Peyer's patch (tissue), 4 donors: Measurements from ENCODE around the gene FIZ1. TPM values are rescaled to one million over a fixed set of nuclear protein-coding genes. Genes with fewer than 3 reads are reported as not detected.

ENCODE experiments used
- DNase-seq, 3 donors: peaks; one replicate each; pipeline ENCODE4 v3.0.0-alpha.2; 2017 to 2019
- H3K27ac ChIP-seq, 4 donors: fragments of 200-600 bp; sonication (generic); one replicate each; pipeline ENCODE4 v1.5.1; 2016 to 2019
- H3K27me3 ChIP-seq, 2 donors: fragments of 200-600 bp; sonication (generic); one replicate each; pipeline ENCODE4 v1.5.1; 2019
- H3K36me3 ChIP-seq, 3 donors: fragments of 200-600 bp; sonication (generic); one replicate each; pipeline ENCODE4 v1.5.1; 2016 to 2019
- H3K4me1 ChIP-seq, 4 donors: fragments of 200-600 bp; sonication (generic); one replicate each; pipeline ENCODE4 v1.5.1; 2016 to 2019
- H3K4me3 ChIP-seq, 4 donors: fragments of 200-600 bp; sonication (generic); 1 replicate in 3 of 4; 2 replicates in 1 of 4; pipeline ENCODE4 v1.5.1; 2016 to 2019; ENCODE audit warnings: mild to moderate bottlenecking in 1 of 4
- H3K9me3 ChIP-seq, 4 donors: fragments of 200-600 bp; sonication (generic); one replicate each; pipeline ENCODE4 v1.5.1; 2016 to 2019; ENCODE audit warnings: mild to moderate bottlenecking in 1 of 4
- POLR2A ChIP-seq, 2 donors: fragments of 450-650 bp; IDR thresholded peaks; one replicate each; pipeline ENCODE4 v1.5.1; 2017; ENCODE audit warnings: antibody characterized with exemption in 2 of 2, mild to moderate bottlenecking in 2 of 2, moderate library complexity in 2 of 2
- total RNA-seq, 4 donors: library from RNA; depleted of rRNA; stranded (reverse); fragments of >200 nt; gene quantifications; one replicate each; pipeline ENCODE4 v1.1.0, GENCODE V29; 2016
- TF ChIP-seq, protein P1 (sequence below), 6 experiments: fragments of 450-650 bp in 4 of 6; fragments of 200-600 bp in 2 of 6; sonication (generic) in 1 of 6; IDR thresholded peaks; one replicate each; pipeline ENCODE4 v1.5.1; 2017 to 2019; ENCODE audit warnings: antibody characterized with exemption in 6 of 6, mild to moderate bottlenecking in 3 of 6, moderate library complexity in 1 of 6

FIZ1 gene
- total RNA-seq, 4 donors from 2014 or later: 6.0 to 14.9 (median 12.0) TPM

DNA sequence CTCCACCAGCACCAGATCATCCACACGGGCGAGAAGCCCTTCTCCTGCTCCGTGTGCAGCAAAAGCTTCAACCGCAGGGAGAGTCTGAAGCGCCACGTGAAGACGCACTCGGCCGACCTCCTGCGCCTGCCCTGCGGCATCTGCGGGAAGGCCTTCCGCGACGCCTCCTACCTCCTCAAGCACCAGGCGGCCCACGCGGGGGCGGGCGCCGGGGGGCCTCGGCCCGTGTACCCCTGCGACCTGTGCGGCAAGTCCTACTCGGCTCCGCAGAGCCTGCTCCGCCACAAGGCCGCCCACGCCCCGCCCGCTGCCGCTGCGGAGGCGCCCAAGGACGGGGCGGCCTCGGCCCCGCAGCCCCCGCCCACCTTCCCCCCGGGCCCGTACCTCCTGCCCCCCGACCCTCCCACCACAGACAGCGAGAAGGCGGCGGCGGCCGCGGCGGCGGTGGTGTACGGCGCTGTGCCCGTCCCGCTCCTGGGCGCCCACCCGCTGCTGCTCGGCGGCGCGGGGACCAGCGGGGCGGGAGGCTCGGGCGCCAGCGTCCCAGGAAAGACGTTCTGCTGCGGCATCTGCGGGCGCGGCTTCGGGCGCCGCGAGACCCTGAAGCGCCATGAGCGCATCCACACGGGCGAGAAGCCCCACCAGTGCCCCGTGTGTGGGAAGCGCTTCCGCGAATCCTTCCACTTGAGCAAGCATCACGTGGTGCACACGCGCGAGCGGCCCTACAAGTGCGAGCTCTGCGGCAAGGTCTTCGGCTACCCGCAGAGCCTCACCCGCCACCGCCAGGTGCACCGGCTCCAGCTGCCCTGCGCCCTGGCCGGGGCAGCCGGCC is 15.6 kb upstream of the FIZ1 start:
- no peak overlapping the region for H3K4me3 ChIP-seq
- H3K36me3 ChIP-seq: peaks cover 0 to 44% (median 0%) of the 10 kb centered on the region in 3 donors
- H3K4me1 ChIP-seq: peaks cover 0 to 7% (median 0%) of the 10 kb centered on the region in 4 donors
- H3K27ac ChIP-seq: no peak overlapping the region
- no peak for DNase-seq
- TF ChIP-seq, protein P1, sequence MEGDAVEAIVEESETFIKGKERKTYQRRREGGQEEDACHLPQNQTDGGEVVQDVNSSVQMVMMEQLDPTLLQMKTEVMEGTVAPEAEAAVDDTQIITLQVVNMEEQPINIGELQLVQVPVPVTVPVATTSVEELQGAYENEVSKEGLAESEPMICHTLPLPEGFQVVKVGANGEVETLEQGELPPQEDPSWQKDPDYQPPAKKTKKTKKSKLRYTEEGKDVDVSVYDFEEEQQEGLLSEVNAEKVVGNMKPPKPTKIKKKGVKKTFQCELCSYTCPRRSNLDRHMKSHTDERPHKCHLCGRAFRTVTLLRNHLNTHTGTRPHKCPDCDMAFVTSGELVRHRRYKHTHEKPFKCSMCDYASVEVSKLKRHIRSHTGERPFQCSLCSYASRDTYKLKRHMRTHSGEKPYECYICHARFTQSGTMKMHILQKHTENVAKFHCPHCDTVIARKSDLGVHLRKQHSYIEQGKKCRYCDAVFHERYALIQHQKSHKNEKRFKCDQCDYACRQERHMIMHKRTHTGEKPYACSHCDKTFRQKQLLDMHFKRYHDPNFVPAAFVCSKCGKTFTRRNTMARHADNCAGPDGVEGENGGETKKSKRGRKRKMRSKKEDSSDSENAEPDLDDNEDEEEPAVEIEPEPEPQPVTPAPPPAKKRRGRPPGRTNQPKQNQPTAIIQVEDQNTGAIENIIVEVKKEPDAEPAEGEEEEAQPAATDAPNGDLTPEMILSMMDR (IDR thresholded peaks at IDR 0.05): no peak
- TF ChIP-seq POLR2A (IDR thresholded peaks at IDR 0.05): no peak
- no peaks in the 10 kb centered on the region for H3K9me3 ChIP-seq
- H3K27me3 ChIP-seq: no peaks in the 10 kb centered on the region

DNA sequence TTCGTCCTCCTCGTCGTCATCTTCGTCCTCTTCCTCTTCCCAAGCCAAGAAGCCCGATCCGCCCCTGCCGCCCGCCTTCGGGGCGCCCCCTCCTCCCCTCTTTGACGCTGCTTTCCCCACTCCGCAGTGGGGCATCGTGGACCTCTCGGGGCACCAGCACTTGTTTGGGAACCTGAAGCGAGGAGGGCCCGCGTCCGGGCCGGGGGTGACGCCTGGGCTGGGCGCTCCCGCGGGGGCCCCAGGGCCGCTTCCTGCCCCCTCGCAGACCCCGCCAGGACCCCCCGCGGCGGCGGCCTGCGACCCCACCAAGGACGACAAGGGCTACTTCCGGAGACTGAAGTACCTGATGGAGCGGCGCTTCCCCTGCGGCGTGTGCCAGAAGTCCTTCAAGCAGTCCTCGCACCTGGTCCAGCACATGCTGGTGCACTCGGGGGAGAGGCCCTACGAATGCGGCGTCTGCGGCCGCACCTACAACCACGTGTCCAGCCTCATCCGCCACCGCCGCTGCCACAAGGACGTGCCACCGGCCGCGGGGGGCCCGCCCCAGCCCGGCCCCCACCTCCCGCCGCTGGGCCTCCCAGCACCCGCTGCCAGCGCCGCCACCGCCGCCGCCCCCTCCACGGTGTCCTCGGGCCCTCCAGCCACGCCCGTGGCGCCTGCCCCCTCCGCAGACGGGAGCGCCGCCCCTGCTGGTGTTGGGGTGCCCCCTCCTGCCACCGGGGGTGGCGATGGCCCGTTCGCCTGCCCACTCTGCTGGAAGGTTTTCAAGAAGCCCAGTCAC is 14.8 kb upstream of the FIZ1 start:
- H3K4me1 ChIP-seq: peaks cover 0 to 7% (median 0%) of the 10 kb centered on the region in 4 donors
- no peaks in the 10 kb centered on the region for H3K9me3 ChIP-seq
- TF ChIP-seq POLR2A (IDR thresholded peaks at IDR 0.05): no peak
- TF ChIP-seq, protein P1 (IDR thresholded peaks at IDR 0.05): no peak
- no peak overlapping the region for H3K27ac ChIP-seq
- H3K27me3 ChIP-seq: no peaks in the 10 kb centered on the region
- no peak for DNase-seq
- H3K4me3 ChIP-seq: no peak overlapping the region
- H3K36me3 ChIP-seq: peaks cover 0 to 53% (median 0%) of the 10 kb centered on the region in 3 donors

DNA sequence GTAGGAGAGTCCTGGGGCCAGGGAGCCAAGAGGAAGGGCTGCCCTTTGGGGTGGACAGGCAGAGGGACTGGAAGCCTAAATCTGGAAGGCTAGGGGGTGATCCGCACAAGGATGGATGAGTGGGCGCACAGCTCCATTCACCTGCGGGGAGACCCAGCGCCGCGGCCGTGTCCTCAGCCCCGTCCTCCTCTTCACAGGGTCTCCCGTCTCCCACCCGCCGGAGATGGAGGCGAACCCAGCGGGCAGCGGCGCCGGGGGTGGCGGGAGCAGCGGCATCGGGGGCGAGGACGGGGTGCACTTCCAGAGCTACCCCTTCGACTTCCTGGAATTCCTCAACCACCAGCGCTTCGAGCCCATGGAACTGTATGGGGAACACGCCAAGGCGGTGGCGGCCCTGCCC is 14.1 kb upstream of the FIZ1 start:
- Histone ChIP-seq H3K27me3 (no peaks in the 10 kb centered on the region), H3K36me3 (peaks cover 0 to 56% (median 0%) of the 10 kb centered on the region in 3 donors), H3K4me1 (peaks cover 0 to 7% (median 0%) of the 10 kb centered on the region in 4 donors), H3K9me3 (no peaks in the 10 kb centered on the region), H3K27ac (no peak overlapping the region), H3K4me3 (no peak overlapping the region)
- no peak for TF ChIP-seq POLR2A (IDR thresholded peaks at IDR 0.05)
- TF ChIP-seq, protein P1 (IDR thresholded peaks at IDR 0.05): no peak
- DNase-seq: no peak

DNA sequence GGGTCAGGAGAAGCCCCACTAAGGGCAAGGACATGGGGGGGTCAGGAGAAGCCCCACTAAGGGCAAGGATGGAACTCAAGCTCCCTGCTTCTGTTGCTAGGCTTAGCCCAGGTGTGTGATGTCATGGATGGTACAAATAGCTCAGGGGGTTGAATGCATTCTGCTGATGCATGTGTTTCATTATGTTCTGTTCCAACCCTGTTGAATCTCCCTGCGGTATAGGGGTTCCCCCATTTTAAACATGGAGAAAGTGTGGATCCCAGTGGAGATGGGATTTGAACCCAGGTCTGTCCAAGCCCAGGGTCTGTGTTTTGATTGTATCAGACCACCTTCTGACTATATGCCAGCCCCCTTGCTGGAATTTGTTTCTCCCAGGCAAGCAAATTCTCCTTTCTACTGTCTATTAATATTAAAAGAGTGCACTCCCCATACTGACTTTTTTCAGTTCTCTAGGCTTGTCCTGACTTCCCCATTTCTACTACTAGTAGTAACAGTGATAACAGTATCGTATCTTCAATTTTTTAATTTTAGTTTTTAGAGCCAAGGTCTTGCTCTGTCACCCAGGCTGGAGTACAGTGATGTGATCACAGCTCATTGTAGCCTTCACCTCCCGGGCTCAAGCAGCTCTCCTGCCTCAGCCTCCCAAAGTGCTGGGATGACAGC is 12.8 kb upstream of the FIZ1 start:
- H3K4me3 ChIP-seq: no peak overlapping the region
- peaks cover 0 to 54% (median 0%) of the 10 kb centered on the region in 3 donors for H3K36me3 ChIP-seq
- H3K27ac ChIP-seq: no peak overlapping the region
- TF ChIP-seq, protein P1 (IDR thresholded peaks at IDR 0.05): no peak
- TF ChIP-seq POLR2A (IDR thresholded peaks at IDR 0.05): no peak
- DNase-seq: no peak
- H3K27me3 ChIP-seq: no peaks in the 10 kb centered on the region
- no peaks in the 10 kb centered on the region for H3K9me3 ChIP-seq
- peaks cover 0 to 7% (median 0%) of the 10 kb centered on the region in 4 donors for H3K4me1 ChIP-seq

DNA sequence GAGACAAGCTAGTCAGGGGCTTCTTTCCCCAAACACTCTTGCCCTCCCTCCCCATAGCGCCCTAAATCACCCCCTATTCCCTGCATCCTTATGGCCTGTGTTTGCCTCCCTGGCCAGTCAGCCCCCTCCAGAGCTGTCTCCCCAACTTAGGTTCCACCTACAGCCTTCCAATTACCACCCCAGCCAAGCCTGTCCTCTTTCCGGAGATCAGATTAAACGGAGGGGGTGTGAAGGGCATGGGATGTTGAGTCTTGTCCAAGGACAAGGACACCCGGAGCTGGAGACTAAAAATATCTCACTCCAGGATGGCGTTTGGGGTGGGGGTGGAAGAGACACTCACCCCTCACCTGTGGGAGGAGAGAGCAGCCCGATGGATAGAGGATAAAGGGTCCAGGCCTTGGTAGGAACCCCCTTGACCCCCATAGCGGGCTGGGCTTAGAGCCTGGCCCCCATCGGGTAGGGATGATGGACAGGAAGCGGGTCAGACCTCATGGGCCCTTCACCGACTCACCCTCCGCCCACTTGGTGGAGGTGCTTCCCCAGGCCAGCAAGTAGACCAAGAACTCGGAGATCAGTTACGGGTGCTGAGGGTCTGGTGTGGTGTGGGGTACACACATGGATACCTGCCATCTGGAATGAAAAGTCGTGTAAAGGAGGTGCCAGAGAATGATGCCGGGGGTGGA is 12.1 kb upstream of the FIZ1 start:
- Histone ChIP-seq H3K4me3 (no peak overlapping the region), H3K27me3 (no peaks in the 10 kb centered on the region), H3K27ac (no peak overlapping the region), H3K4me1 (peaks cover 0 to 12% (median 3%) of the 10 kb centered on the region in 4 donors), H3K36me3 (peaks cover 0 to 47% (median 0%) of the 10 kb centered on the region in 3 donors), H3K9me3 (no peaks in the 10 kb centered on the region)
- DNase-seq: no peak
- TF ChIP-seq, protein P1 (IDR thresholded peaks at IDR 0.05): no peak
- TF ChIP-seq POLR2A (IDR thresholded peaks at IDR 0.05): no peak
